H9 (cell line): ENCODE results near the gene CD84. TPM values are rescaled to one million over a fixed set of nuclear protein-coding genes. Genes with fewer than 3 reads are reported as not detected.

ENCODE experiments used
- DNase-seq: peaks from one replicate; pipeline ENCODE4 v3.0.0-alpha.2; 2017
- H2AFZ ChIP-seq: one replicate; pipeline ENCODE4 v1.6.1; 2013; ENCODE audit warnings: mild to moderate bottlenecking, low read length, control low read depth, moderate library complexity
- H2AK5ac ChIP-seq: 2 replicates; pipeline ENCODE4 v1.6.1; 2013; ENCODE audit warnings: low read length, control low read depth, mixed read lengths; ENCODE audit not compliant: insufficient read length
- H2BK120ac ChIP-seq: one replicate; pipeline ENCODE4 v1.6.1; 2013; ENCODE audit warnings: low read depth, mild to moderate bottlenecking, low read length, control low read depth, inconsistent platforms; ENCODE audit not compliant: poor library complexity, severe bottlenecking
- H2BK12ac ChIP-seq: 2 replicates; pipeline ENCODE4 v1.6.1; 2013; ENCODE audit warnings: low read length, control low read depth, mixed read lengths, low read depth; ENCODE audit not compliant: insufficient read length
- H2BK15ac ChIP-seq: 2 replicates; pipeline ENCODE4 v1.6.1; 2013; ENCODE audit warnings: low read depth, low read length, control low read depth
- H2BK20ac ChIP-seq: one replicate; pipeline ENCODE4 v1.6.1; 2013; ENCODE audit warnings: low read depth, mild to moderate bottlenecking, low read length, control low read depth, inconsistent platforms; ENCODE audit not compliant: poor library complexity, severe bottlenecking
- H2BK5ac ChIP-seq: 2 replicates; pipeline ENCODE4 v1.6.1; 2013; ENCODE audit warnings: low read length, control low read depth, mixed read lengths; ENCODE audit not compliant: insufficient read length
- H3K14ac ChIP-seq: 2 replicates; pipeline ENCODE4 v1.6.1; 2013; ENCODE audit warnings: low read length, control low read depth; ENCODE audit not compliant: insufficient read depth
- H3K18ac ChIP-seq: 2 replicates; pipeline ENCODE4 v1.6.1; 2013; ENCODE audit warnings: low read depth, mild to moderate bottlenecking, mixed read lengths, low read length, control low read depth; ENCODE audit not compliant: insufficient read length
- H3K23ac ChIP-seq: 2 replicates; pipeline ENCODE4 v1.6.1; 2013; ENCODE audit warnings: low read length, control low read depth, mixed read lengths, low read depth; ENCODE audit not compliant: insufficient read length
- H3K23me2 ChIP-seq: 2 replicates; pipeline ENCODE4 v1.6.1; 2013; ENCODE audit warnings: low read depth, mild to moderate bottlenecking, mixed read lengths, low read length, control low read depth; ENCODE audit not compliant: insufficient read length, poor library complexity, severe bottlenecking
- H3K27ac ChIP-seq: 2 replicates; pipeline ENCODE4 v1.5.1; 2013; ENCODE audit warnings: low read length, control low read depth, mixed read lengths, low read depth; ENCODE audit not compliant: insufficient read length
- H3K27me3 ChIP-seq: 2 replicates; pipeline ENCODE4 v1.6.1; 2013; ENCODE audit warnings: low read length, control low read depth, inconsistent platforms; ENCODE audit not compliant: insufficient read depth
- H3K4ac ChIP-seq: 2 replicates; pipeline ENCODE4 v1.6.1; 2013; ENCODE audit warnings: low read depth, mild to moderate bottlenecking, control low read depth, inconsistent platforms, low read length, moderate library complexity
- H3K4me1 ChIP-seq: 2 replicates; pipeline ENCODE4 v1.6.1; 2013; ENCODE audit warnings: low read length, control low read depth, inconsistent platforms; ENCODE audit not compliant: insufficient read depth
- H3K4me2 ChIP-seq: 2 replicates; pipeline ENCODE4 v1.6.1; 2013; ENCODE audit warnings: low read length, control low read depth, mixed read lengths; ENCODE audit not compliant: insufficient read length, insufficient read depth
- H3K56ac ChIP-seq: 2 replicates; pipeline ENCODE4 v1.6.1; 2013; ENCODE audit warnings: low read depth, mild to moderate bottlenecking, mixed read lengths, low read length, control low read depth; ENCODE audit not compliant: insufficient read length
- H3K79me1 ChIP-seq: 2 replicates; pipeline ENCODE4 v1.6.1; 2013; ENCODE audit warnings: low read depth, mild to moderate bottlenecking, moderate library complexity, low read length, control low read depth, inconsistent platforms; ENCODE audit not compliant: insufficient read depth, poor library complexity, severe bottlenecking
- H3K79me2 ChIP-seq: 2 replicates; pipeline ENCODE4 v1.6.1; 2013; ENCODE audit warnings: low read length, control low read depth, inconsistent platforms; ENCODE audit not compliant: insufficient read depth
- H3K9ac ChIP-seq: 2 replicates; pipeline ENCODE4 v1.6.1; 2013; ENCODE audit warnings: low read length, control low read depth, mixed read lengths; ENCODE audit not compliant: insufficient read length; ENCODE audit errors: extremely low read depth
- H3K9me3 ChIP-seq: one replicate; pipeline ENCODE4 v1.6.1; 2013; ENCODE audit warnings: low read depth, low read length, inconsistent platforms; ENCODE audit not compliant: control insufficient read depth
- H3T11ph ChIP-seq: one replicate; pipeline ENCODE4 v1.6.1; 2013; ENCODE audit warnings: mild to moderate bottlenecking, low read length, control low read depth, inconsistent platforms
- H4K20me1 ChIP-seq: one replicate; pipeline ENCODE4 v1.6.1; 2013; ENCODE audit not compliant: control insufficient read depth, insufficient read length, insufficient read depth
- H4K5ac ChIP-seq: 2 replicates; pipeline ENCODE4 v1.6.1; 2013; ENCODE audit warnings: low read depth, mild to moderate bottlenecking, mixed read lengths, low read length, control low read depth; ENCODE audit not compliant: insufficient read length
- H4K8ac ChIP-seq: replicated peaks from 2 replicates; pipeline ENCODE4 v1.6.1; 2013; ENCODE audit warnings: low read length, control low read depth, mixed read lengths, low read depth; ENCODE audit not compliant: insufficient read length
- H4K91ac ChIP-seq: 2 replicates; pipeline ENCODE4 v1.6.1; 2013; ENCODE audit warnings: low read depth, mild to moderate bottlenecking, moderate library complexity, mixed read lengths, low read length, control low read depth; ENCODE audit not compliant: insufficient read length
- H3K27ac Mint-ChIP-seq, 3 experiments: 2 replicates in 2 of 3; 3 replicates in 1 of 3; pipeline ENCODE4 v1.8.0; 2020 to 2021; ENCODE audit warnings: mixed read lengths in 3 of 3, mild to moderate bottlenecking in 1 of 3, moderate library complexity in 1 of 3
- H3K27me3 Mint-ChIP-seq: 2 replicates; pipeline ENCODE4 v1.8.0; 2021; ENCODE audit warnings: low read depth, mild to moderate bottlenecking, moderate library complexity, mixed read lengths
- H3K36me3 Mint-ChIP-seq, 3 experiments: 2 replicates in 2 of 3; 3 replicates in 1 of 3; pipeline ENCODE4 v1.8.0; 2020 to 2021; ENCODE audit warnings: low read depth in 3 of 3, mixed read lengths in 3 of 3; ENCODE audit not compliant: insufficient read depth in 1 of 3
- H3K4me1 Mint-ChIP-seq, 2 experiments: 2 replicates each; pipeline ENCODE4 v1.8.0; 2020; ENCODE audit warnings: mixed read lengths in 2 of 2
- H3K4me3 Mint-ChIP-seq, 2 experiments: 2 replicates in 1 of 2; 3 replicates in 1 of 2; pipeline ENCODE4 v1.8.0; 2020 to 2021; ENCODE audit warnings: mild to moderate bottlenecking in 2 of 2, mixed read lengths in 2 of 2, moderate library complexity in 1 of 2
- H3K9me3 Mint-ChIP-seq, 2 experiments: 2 replicates in 1 of 2; 3 replicates in 1 of 2; pipeline ENCODE4 v1.8.0; 2020; ENCODE audit warnings: mild to moderate bottlenecking in 2 of 2, mixed read lengths in 2 of 2, moderate library complexity in 1 of 2
- WGBS: extraction: QIAGEN DNeasy Blood & Tissue Kit; methylation state at CpG from one replicate; pipeline ENCODE4 v1.1.7; 2013; ENCODE audit warnings: missing lambda C conversion rate, low lambda C conversion rate, mixed read lengths; ENCODE audit not compliant: insufficient read length; ENCODE audit errors: extremely low coverage; 5-methylcytosine and 5-hydroxymethylcytosine counted together
- total RNA-seq: library from RNA; stranded (reverse); gene quantifications from 2 replicates; pipeline ENCODE4 v1.2.1, GENCODE V29; 2021
- TF ChIP-seq, protein P1 (sequence below): fragments of 200-600 bp; sonication (generic); conservative IDR thresholded peaks from 3 replicates; pipeline ENCODE4 v1.8.0; 2021; ENCODE audit warnings: antibody characterized with exemption, mild to moderate bottlenecking

CD84 gene
- total RNA-seq, 1 experiment from 2014 or later: not detected

DNA sequence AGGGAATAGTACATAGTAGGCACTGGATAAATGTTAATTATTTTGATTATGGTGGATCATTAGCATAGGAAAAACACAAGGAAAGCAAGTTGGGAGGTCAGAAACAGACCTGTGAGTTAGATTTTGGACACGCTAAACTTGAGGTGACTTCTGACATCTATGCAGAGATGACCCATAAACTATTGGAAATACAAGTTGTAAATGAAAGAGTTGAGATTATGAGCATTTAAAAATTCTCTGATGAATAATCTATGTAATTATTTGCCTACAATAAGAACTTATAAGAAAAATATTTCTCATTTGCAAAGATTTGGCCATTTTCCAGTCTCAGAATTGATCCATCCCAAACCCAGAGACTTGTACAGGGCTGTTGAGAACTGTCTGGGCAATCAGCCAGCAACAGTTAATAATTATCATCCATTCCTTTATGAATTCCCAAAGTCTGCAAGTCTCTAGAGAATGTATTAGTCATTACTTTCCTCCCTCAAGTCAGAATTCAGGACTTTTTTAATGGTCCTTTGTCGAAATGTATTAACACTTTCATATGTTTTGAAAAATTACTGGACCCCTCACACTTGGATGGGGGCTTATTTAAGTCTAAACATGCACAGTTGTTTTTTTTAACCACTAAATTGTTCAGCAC is 36.9 kb downstream of the CD84 start:
- Histone ChIP-seq H4K20me1 (no peaks in the 10 kb centered on the region), H3K79me1 (no peaks in the 10 kb centered on the region), H2BK120ac (no peak overlapping the region), H3K4ac (no peak overlapping the region), H3K56ac (no peak overlapping the region), H3K9ac (no peak overlapping the region), H3K9me3 (no peaks in the 10 kb centered on the region), H4K91ac (no peak overlapping the region), H3T11ph (no peak overlapping the region), H4K5ac (no peak overlapping the region), H3K27me3 (no peaks in the 10 kb centered on the region), H2BK15ac (no peak overlapping the region), H2BK12ac (no peak overlapping the region), H3K23ac (no peak overlapping the region), H4K8ac (no peak overlapping the region), H3K23me2 (no peaks in the 10 kb centered on the region), H3K4me2 (no peak overlapping the region), H2AK5ac (no peak overlapping the region), H3K14ac (no peak overlapping the region), H2AFZ (no peak overlapping the region), H2BK20ac (no peak overlapping the region), H3K79me2 (no peaks in the 10 kb centered on the region), H3K27ac (no peak overlapping the region), H2BK5ac (no peak overlapping the region), H3K18ac (no peak overlapping the region), H3K4me1 (no peaks in the 10 kb centered on the region)
- WGBS: no CpG with 5 or more reads among the region's 2 CpGs
- Mint-ChIP-seq H3K4me3 (no peak overlapping the region), H3K27me3 (peaks cover 1% of the 10 kb centered on the region; the same call in 1 of the 2 replicates), H3K36me3 (no peaks in the 10 kb centered on the region), H3K27ac (no peak overlapping the region; a peak in 1 of 7 replicates), H3K4me1 (no peaks in the 10 kb centered on the region), H3K9me3 (no peaks in the 10 kb centered on the region)
- TF ChIP-seq, protein P1, sequence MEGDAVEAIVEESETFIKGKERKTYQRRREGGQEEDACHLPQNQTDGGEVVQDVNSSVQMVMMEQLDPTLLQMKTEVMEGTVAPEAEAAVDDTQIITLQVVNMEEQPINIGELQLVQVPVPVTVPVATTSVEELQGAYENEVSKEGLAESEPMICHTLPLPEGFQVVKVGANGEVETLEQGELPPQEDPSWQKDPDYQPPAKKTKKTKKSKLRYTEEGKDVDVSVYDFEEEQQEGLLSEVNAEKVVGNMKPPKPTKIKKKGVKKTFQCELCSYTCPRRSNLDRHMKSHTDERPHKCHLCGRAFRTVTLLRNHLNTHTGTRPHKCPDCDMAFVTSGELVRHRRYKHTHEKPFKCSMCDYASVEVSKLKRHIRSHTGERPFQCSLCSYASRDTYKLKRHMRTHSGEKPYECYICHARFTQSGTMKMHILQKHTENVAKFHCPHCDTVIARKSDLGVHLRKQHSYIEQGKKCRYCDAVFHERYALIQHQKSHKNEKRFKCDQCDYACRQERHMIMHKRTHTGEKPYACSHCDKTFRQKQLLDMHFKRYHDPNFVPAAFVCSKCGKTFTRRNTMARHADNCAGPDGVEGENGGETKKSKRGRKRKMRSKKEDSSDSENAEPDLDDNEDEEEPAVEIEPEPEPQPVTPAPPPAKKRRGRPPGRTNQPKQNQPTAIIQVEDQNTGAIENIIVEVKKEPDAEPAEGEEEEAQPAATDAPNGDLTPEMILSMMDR: no peak
- no peak for DNase-seq
